Kidney (tissue), 14 donors: ENCODE results near the gene AADAC. TPM values are rescaled to one million over a fixed set of nuclear protein-coding genes. Genes with fewer than 3 reads are reported as not detected.
A peak's percentile ranks its signal among the peaks of the same experiment; 100 is the strongest.
"Not testable (repeated sequence)": the region's sequence is repeated elsewhere in the genome, so short reads cannot be mapped to it uniquely, and the experiment has no call there.

Experiments
- DNase-seq, 5 donors: peaks; one replicate each; pipeline ENCODE4 v3.0.0-alpha.2; 2013 to 2020
- FAIRE-seq: peaks from 2 replicates; lab custom pipeline; 2012; peaks lifted over from hg19 to GRCh38; lab: Jason Lieb, UNC
- H3K27ac ChIP-seq, 2 donors: one replicate each; pipeline ENCODE4 v1.7.0; 2013; ENCODE audit warnings: low read depth in 2 of 2, low read length in 2 of 2, inconsistent platforms in 1 of 2
- H3K27me3 ChIP-seq: one replicate; pipeline ENCODE4 v1.7.1; 2013; ENCODE audit warnings: low read length, inconsistent platforms; ENCODE audit not compliant: control insufficient read depth, insufficient read depth
- H3K36me3 ChIP-seq, 3 donors: one replicate each; pipeline versions ENCODE4 v1.7.0 to v1.7.1; 2013; ENCODE audit warnings: low read length in 3 of 3, control low read depth in 1 of 3, inconsistent platforms in 1 of 3; ENCODE audit not compliant: insufficient read depth in 3 of 3, control insufficient read depth in 2 of 3
- H3K4me1 ChIP-seq, 3 donors: one replicate each; pipeline versions ENCODE4 v1.7.0 to v1.7.1; 2013; ENCODE audit warnings: low read length in 3 of 3, inconsistent platforms in 1 of 3, low read depth in 1 of 3; ENCODE audit not compliant: control insufficient read depth in 2 of 3, insufficient read depth in 2 of 3
- H3K4me3 ChIP-seq, 3 donors: one replicate each; pipeline versions ENCODE4 v1.7.0 to v1.8.1; 2013; ENCODE audit warnings: low read length in 3 of 3, control low read depth in 1 of 3, inconsistent platforms in 1 of 3
- H3K9ac ChIP-seq, 3 donors: one replicate each; pipeline versions ENCODE4 v1.7.0 to v1.7.1; 2013; ENCODE audit warnings: low read length in 3 of 3, control low read depth in 1 of 3, inconsistent platforms in 1 of 3
- H3K9me3 ChIP-seq, 3 donors: one replicate each; pipeline versions ENCODE4 v1.7.0 to v1.7.1; 2013; ENCODE audit warnings: low read length in 3 of 3, control low read depth in 1 of 3, inconsistent platforms in 1 of 3; ENCODE audit not compliant: control insufficient read depth in 2 of 3, insufficient read depth in 1 of 3
- CTCF ChIP-seq: IDR thresholded peaks from 3 replicates; pipeline ENCODE4 v1.5.1; 2012; ENCODE audit warnings: mild to moderate bottlenecking, moderate library complexity, borderline replicate concordance; ENCODE audit not compliant: insufficient read depth; ENCODE audit errors: extremely low read depth
- intact Hi-C: fragments of 100-400 bp; cut with DNase I; formaldehyde crosslinking; loops from one replicate; pipeline ENCODE4 v1.11.1; 2022
- polyA plus RNA-seq: library from polyadenylated mRNA; stranded (reverse); fragments of 350-450 nt; fragmentation: Illumina TruSeq; extraction: RNeasy Lipid Tissue Mini Kit (QIAGEN cat#74804); gene quantifications from one replicate; pipeline ENCODE4 v1.2.3, GENCODE V29; 2014; ENCODE audit warnings: low read depth, low replicate concordance; ENCODE audit not compliant: insufficient read depth
- total RNA-seq: library from RNA; stranded (reverse); fragmentation: NEBNext Ultra II Directional; extraction: Animal tissue kit (Norgen Biotek cat#: 25700); gene quantifications from one replicate; pipeline ENCODE4 v1.2.1, GENCODE V29; 2021
- donor health status: control.
- donor health status: control.
- donor health status: control.
- donor health status: control.
- donor health status: control.
- donor health status: DM: yes; HTN: yes; CAD: no.
- donor health status: Normal renal cell carcinoma (clear cell type).

Gene AADAC
- total and polyA plus RNA-seq, 2 donors from 2014 or later = not detected

- DNase-seq = peak in 1 of 5 donors; percentile 34
- peak; percentile 86 for FAIRE-seq
- no peaks in the 10 kb centered on the region for H3K9me3 ChIP-seq
- TF ChIP-seq CTCF = no peak
- no peaks in the 10 kb centered on the region for H3K27me3 ChIP-seq
- no peak overlapping the region for H3K27ac ChIP-seq
- H3K9ac ChIP-seq = no peak overlapping the region
- H3K4me3 ChIP-seq = no peak overlapping the region
- H3K4me1 ChIP-seq = no peaks in the 10 kb centered on the region
- H3K36me3 ChIP-seq = no peaks in the 10 kb centered on the region
- intact Hi-C loops = no loop called here
These were observed 55.3 kb downstream of the AADAC start for GRCh38 chr3:151869181-151869580.

- DNase-seq (peak in 1 of 5 donors; percentile 30), FAIRE-seq (no peak)
- Histone ChIP-seq H3K4me3 (no peak overlapping the region), H3K27ac (peak overlapping the region in 1 of 2 donors; percentile 20), H3K4me1 (no peaks in the 10 kb centered on the region), H3K27me3 (no peaks in the 10 kb centered on the region), H3K9me3 (no peaks in the 10 kb centered on the region), H3K36me3 (no peaks in the 10 kb centered on the region), H3K9ac (no peak overlapping the region)
- TF ChIP-seq CTCF = no peak
- intact Hi-C loops = no loop called here
These were observed 57.9 kb downstream of the AADAC start for GRCh38 chr3:151871639-151872468.

- no peaks in the 10 kb centered on the region for H3K27me3 ChIP-seq
- no peaks in the 10 kb centered on the region for H3K9me3 ChIP-seq
- peak within 1 kb of the TSS in 2 of 3 donors; percentile 48 to 52 for H3K4me3 ChIP-seq
- no peaks in the 10 kb centered on the region for H3K36me3 ChIP-seq
- FAIRE-seq (no peak), DNase-seq (no peak)
- TF ChIP-seq CTCF = no peak
- H3K27ac ChIP-seq = peak within 1 kb of the TSS in 1 of 2 donors; percentile 41
- H3K9ac ChIP-seq = no peak within 1 kb of the TSS
- H3K4me1 ChIP-seq = no peaks in the 10 kb centered on the region
- intact Hi-C loops = no loop called here
These were observed 59.5 kb downstream of the AADAC start, which contains the start of gene SUCNR1 for GRCh38 chr3:151873398-151873797. SUCNR1 (plus strand) TSS chr3:151873643; CDS start chr3:151879893, 6,250 bp downstream.

- H3K4me3 ChIP-seq = peak overlapping the region in 2 of 3 donors; percentile 42 to 52
These were observed 60.2 kb downstream of the AADAC start for GRCh38 chr3:151874079-151874478.

More at GRCh38 chr3:151874079-151874478, 60.2 kb downstream of the AADAC start:
- DNase-seq, intact Hi-C loops, H3K27me3 ChIP-seq, H3K36me3 ChIP-seq, H3K27ac ChIP-seq, FAIRE-seq, H3K9me3 ChIP-seq, H3K4me1 ChIP-seq, H3K9ac ChIP-seq: not testable (repeated sequence)
